Nephron progenitor cell (in vitro differentiated cells): ENCODE measurements around the gene SGTA.

Experiments used
- DNase-seq: peaks from one replicate; pipeline ENCODE4 v3.0.0; 2021
- H3K27ac Mint-ChIP-seq: 2 replicates; pipeline ENCODE4 v1.8.0; 2021; ENCODE audit warnings: mild to moderate bottlenecking, moderate library complexity, mixed read lengths
- H3K27me3 Mint-ChIP-seq: 2 replicates; pipeline ENCODE4 v1.8.0; 2021; ENCODE audit warnings: mild to moderate bottlenecking, low read depth, mixed read lengths; ENCODE audit not compliant: poor library complexity
- H3K36me3 Mint-ChIP-seq: 2 replicates; pipeline ENCODE4 v1.8.0; 2021; ENCODE audit warnings: low read depth, mixed read lengths
- H3K4me1 Mint-ChIP-seq: 2 replicates; pipeline ENCODE4 v1.8.0; 2021; ENCODE audit warnings: mixed read lengths
- H3K4me3 Mint-ChIP-seq: 2 replicates; pipeline ENCODE4 v1.8.0; 2021; ENCODE audit warnings: mild to moderate bottlenecking, moderate library complexity, mixed read lengths
- H3K9me3 Mint-ChIP-seq: 2 replicates; pipeline ENCODE4 v1.8.0; 2021; ENCODE audit warnings: mild to moderate bottlenecking, moderate library complexity, mixed read lengths
- TF ChIP-seq, protein P1 (sequence below): fragments of 200-600 bp; sonication (generic); IDR thresholded peaks from 2 replicates; pipeline ENCODE4 v1.5.0; 2021; ENCODE audit warnings: antibody characterized with exemption

The SGTA gene

DNA sequence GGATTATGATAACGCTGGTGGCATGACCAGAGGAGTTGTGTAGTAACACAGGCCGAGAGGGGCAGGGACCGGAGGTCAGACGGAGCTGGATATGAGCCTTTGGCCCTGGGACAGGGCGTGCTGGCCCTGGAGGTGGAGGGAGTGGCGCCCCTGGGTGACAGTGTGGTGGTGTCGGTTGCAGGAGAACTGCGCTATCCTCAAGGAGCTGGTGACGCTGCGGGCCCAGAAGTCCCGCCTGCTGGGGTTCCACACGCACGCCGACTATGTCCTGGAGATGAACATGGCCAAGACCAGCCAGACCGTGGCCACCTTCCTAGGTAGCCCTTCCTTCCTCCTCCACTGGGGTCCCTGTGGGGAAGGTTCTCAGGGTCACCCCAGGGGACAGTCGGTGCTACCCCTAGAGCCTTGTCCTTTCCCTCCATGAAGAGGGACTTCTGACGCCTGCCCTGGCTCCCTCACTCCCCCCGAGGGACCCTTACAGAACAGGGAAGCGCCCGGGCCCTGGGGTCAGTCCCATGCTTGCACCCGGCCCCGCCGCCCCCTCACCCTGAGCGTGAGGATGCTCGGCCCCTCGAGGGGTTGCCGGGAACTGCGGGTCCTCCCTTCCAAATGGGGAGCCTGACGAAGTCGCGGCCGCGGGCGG, 23.8 kb upstream of the SGTA start:
- TF ChIP-seq, protein P1, sequence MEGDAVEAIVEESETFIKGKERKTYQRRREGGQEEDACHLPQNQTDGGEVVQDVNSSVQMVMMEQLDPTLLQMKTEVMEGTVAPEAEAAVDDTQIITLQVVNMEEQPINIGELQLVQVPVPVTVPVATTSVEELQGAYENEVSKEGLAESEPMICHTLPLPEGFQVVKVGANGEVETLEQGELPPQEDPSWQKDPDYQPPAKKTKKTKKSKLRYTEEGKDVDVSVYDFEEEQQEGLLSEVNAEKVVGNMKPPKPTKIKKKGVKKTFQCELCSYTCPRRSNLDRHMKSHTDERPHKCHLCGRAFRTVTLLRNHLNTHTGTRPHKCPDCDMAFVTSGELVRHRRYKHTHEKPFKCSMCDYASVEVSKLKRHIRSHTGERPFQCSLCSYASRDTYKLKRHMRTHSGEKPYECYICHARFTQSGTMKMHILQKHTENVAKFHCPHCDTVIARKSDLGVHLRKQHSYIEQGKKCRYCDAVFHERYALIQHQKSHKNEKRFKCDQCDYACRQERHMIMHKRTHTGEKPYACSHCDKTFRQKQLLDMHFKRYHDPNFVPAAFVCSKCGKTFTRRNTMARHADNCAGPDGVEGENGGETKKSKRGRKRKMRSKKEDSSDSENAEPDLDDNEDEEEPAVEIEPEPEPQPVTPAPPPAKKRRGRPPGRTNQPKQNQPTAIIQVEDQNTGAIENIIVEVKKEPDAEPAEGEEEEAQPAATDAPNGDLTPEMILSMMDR = no peak
- no peak overlapping the region for H3K4me3 Mint-ChIP-seq
- H3K27me3 Mint-ChIP-seq = no peaks in the 10 kb centered on the region
- DNase-seq = no peak
- no peak overlapping the region for H3K27ac Mint-ChIP-seq
- peaks cover 21% of the 10 kb centered on the region for H3K36me3 Mint-ChIP-seq
- H3K9me3 Mint-ChIP-seq = no peaks in the 10 kb centered on the region
- H3K4me1 Mint-ChIP-seq = no peaks in the 10 kb centered on the region

GRCh38 chr19:2805991-2806649, 23.0 kb upstream of the SGTA start:
- TF ChIP-seq, protein P1 = no peak
- Mint-ChIP-seq H3K4me1 (no peaks in the 10 kb centered on the region), H3K27ac (no peak overlapping the region), H3K4me3 (no peak overlapping the region), H3K27me3 (no peaks in the 10 kb centered on the region), H3K36me3 (peaks cover 27% of the 10 kb centered on the region), H3K9me3 (no peaks in the 10 kb centered on the region)
- no peak for DNase-seq

- no peak for DNase-seq
- H3K4me3 Mint-ChIP-seq = no peak overlapping the region
- H3K27me3 Mint-ChIP-seq = no peaks in the 10 kb centered on the region
- H3K27ac Mint-ChIP-seq = no peak overlapping the region
- H3K9me3 Mint-ChIP-seq = no peaks in the 10 kb centered on the region
- no peaks in the 10 kb centered on the region for H3K4me1 Mint-ChIP-seq
- TF ChIP-seq, protein P1 = no peak
- H3K36me3 Mint-ChIP-seq = peaks cover 32% of the 10 kb centered on the region
Measured at GRCh38 chr19:2805261-2805900, 22.3 kb upstream of the SGTA start.

DNA sequence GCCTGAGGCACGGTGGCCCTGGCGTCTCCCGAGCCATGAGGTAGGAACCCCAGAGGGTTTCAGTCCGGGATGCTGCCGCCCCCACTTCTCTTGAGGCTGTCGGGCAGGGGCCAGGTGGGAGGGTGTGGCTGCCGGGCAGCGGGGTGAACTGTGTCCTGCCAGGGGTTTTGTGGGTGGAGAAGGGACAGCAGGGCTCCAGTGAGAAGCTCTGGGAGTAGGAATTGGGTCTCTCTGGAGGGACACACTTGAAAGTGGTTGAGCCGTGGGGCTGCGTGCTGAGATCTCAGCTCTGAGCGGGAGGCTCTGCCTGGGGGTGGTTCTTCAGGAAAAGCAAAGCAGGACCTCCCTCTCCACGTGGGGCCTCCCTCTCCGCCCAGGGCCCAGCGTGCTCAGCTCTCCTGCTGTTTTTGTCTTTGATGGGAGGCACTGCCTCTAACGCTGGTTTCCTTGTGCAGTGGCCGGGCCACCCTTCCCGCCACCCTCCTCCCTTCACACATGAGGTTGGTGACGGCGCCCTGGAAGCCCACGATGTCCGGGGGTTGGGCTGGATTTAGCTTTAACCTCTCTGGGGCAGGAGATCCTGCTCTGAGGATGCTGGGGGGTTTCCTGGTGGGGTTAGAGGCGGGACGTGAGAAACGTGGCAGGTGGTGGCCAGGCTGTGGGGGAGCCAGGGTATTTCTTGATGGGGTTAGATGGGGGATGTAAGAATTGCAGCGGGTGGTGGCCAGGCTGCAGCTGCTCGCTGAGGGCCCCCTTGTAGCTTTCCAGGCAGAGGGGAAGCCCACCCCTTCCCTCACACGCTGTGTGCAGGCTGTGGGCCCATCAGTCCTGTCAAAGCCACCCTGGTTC, 21.3 kb upstream of the SGTA start:
- H3K36me3 Mint-ChIP-seq = peaks cover 31% of the 10 kb centered on the region
- H3K4me1 Mint-ChIP-seq = no peaks in the 10 kb centered on the region
- H3K4me3 Mint-ChIP-seq = no peak overlapping the region
- H3K27me3 Mint-ChIP-seq = no peaks in the 10 kb centered on the region
- H3K9me3 Mint-ChIP-seq = no peaks in the 10 kb centered on the region
- no peak for DNase-seq
- TF ChIP-seq, protein P1 = no peak
- no peak overlapping the region for H3K27ac Mint-ChIP-seq

DNA sequence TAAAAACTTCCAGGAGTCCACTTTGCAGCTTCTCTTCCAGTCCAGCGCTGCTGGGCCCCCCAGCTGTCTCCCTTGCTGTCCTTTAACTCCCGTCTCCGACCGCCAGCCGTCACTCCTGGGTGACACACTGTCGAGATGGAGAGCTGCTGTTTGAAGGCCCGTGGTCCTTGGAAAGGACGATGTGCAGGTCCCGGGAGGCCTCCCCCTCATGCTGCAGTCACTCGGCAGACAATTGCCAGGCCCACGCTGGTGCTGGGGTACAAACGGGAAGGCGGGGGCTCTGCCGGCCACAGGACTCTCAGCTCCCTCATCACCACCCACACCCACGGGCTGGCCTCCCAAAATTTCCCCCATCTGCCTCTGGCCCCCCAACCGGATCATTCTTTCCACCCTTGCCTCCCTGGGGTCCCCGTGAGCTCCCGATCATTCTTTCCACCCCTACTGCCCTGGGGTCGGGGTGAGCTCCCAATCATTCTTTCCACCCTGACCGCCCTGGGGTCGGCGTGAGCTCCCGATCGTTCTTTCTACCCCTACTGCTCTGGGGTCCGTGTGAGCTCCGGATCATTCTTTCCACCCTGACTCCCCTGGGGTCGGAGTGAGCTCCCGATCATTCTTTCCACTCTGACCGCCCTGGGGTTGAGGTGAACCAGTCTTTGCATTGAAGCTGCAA, 20.5 kb upstream of the SGTA start:
- no peaks in the 10 kb centered on the region for H3K27me3 Mint-ChIP-seq
- TF ChIP-seq, protein P1 = no peak
- DNase-seq = no peak
- peaks cover 24% of the 10 kb centered on the region for H3K36me3 Mint-ChIP-seq
- no peaks in the 10 kb centered on the region for H3K4me1 Mint-ChIP-seq
- H3K9me3 Mint-ChIP-seq = no peaks in the 10 kb centered on the region
- no peak overlapping the region for H3K27ac Mint-ChIP-seq
- H3K4me3 Mint-ChIP-seq = no peak overlapping the region
